Keratinocyte (primary cell): ENCODE data around the gene KCNG2.

ENCODE experiments used
- EZH2 ChIP-seq: IDR thresholded peaks from one replicate; pipeline ENCODE4 v1.6.1; 2012; ENCODE audit warnings: inconsistent platforms, mild to moderate bottlenecking, low read length, moderate library complexity
- TF ChIP-seq, protein P1 (sequence below), 3 experiments: IDR thresholded peaks in 1 of 3; conservative IDR thresholded peaks in 1 of 3; optimal IDR thresholded peaks in 1 of 3; 2 replicates in 2 of 3; 3 replicates in 1 of 3; pipeline versions ENCODE3 to v1.5.1; 2011; ENCODE audit warnings: low read length in 3 of 3, mild to moderate bottlenecking in 3 of 3, moderate library complexity in 2 of 3, control low read depth in 1 of 3, inconsistent platforms in 1 of 3; ENCODE audit not compliant: insufficient read depth in 2 of 3; ENCODE audit errors: extremely low read depth in 1 of 3

DNA sequence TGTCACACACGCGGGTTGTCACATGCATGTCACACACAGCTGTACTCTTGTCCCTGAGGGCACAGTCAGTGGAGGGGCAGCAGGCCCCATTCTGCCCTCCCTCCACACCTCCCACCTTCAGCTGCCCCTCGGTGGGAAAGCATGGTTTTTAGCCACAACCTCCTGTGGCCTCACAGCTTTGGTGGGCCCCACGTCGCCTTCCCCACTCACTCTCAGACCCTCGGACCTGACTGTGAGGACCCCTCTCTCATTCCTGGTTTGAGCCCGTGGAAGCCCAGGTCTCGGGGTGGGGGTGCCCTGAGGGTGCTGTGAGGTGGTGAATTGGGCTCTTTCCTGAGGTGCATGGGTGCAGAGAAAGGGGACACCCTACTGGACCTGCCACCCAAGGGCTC is 19.9 kb downstream of the KCNG2 start:
- TF ChIP-seq, protein P1, sequence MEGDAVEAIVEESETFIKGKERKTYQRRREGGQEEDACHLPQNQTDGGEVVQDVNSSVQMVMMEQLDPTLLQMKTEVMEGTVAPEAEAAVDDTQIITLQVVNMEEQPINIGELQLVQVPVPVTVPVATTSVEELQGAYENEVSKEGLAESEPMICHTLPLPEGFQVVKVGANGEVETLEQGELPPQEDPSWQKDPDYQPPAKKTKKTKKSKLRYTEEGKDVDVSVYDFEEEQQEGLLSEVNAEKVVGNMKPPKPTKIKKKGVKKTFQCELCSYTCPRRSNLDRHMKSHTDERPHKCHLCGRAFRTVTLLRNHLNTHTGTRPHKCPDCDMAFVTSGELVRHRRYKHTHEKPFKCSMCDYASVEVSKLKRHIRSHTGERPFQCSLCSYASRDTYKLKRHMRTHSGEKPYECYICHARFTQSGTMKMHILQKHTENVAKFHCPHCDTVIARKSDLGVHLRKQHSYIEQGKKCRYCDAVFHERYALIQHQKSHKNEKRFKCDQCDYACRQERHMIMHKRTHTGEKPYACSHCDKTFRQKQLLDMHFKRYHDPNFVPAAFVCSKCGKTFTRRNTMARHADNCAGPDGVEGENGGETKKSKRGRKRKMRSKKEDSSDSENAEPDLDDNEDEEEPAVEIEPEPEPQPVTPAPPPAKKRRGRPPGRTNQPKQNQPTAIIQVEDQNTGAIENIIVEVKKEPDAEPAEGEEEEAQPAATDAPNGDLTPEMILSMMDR (optimal IDR thresholded peaks at IDR 0.05 in 1 of 3, IDR thresholded peaks at IDR 0.05 in 1 of 3, conservative IDR thresholded peaks at IDR 0.05 in 1 of 3; ENCODE audit: extremely low read depth in 1 of 3, insufficient read depth in 2 of 3, low read length in 3 of 3), result no peak
- TF ChIP-seq EZH2, result no peak
